Ectodermal cell (in vitro differentiated cells): Measurements from ENCODE around the gene SLC26A8.

ENCODE experiments used
- H3K27ac ChIP-seq: 2 replicates; pipeline ENCODE4 v1.7.0; 2013; ENCODE audit warnings: mild to moderate bottlenecking, low read depth, low read length; ENCODE audit not compliant: insufficient read depth, poor library complexity, severe bottlenecking
- H3K27me3 ChIP-seq: 2 replicates; pipeline ENCODE4 v1.7.0; 2013; ENCODE audit warnings: mild to moderate bottlenecking, low read length; ENCODE audit not compliant: insufficient read depth, control insufficient read depth, poor library complexity, severe bottlenecking
- H3K36me3 ChIP-seq: one replicate; pipeline ENCODE4 v1.7.0; 2013; ENCODE audit warnings: low read length; ENCODE audit not compliant: control insufficient read depth, insufficient read depth
- H3K4me1 ChIP-seq: one replicate; pipeline ENCODE4 v1.7.0; 2013; ENCODE audit warnings: low read length; ENCODE audit not compliant: control insufficient read depth, insufficient read depth
- H3K4me3 ChIP-seq: 2 replicates; pipeline ENCODE4 v1.7.0; 2013; ENCODE audit warnings: low read depth, low read length, control low read depth; ENCODE audit not compliant: insufficient read depth
- H3K9me3 ChIP-seq: 2 replicates; pipeline ENCODE4 v1.7.0; 2013; ENCODE audit warnings: mild to moderate bottlenecking, low read length, moderate library complexity; ENCODE audit not compliant: control insufficient read depth
- WGBS, 2 experiments: methylation state at CpG; one replicate each; pipeline ENCODE4 v1.1.7; 2013; ENCODE audit warnings: missing lambda C conversion rate in 2 of 2; 5-methylcytosine and 5-hydroxymethylcytosine counted together

Gene SLC26A8

GRCh38 chr6:36067374-36068011 is 43.1 kb upstream of the SLC26A8 start:
- H3K9me3 ChIP-seq, result no peaks in the 10 kb centered on the region
- H3K27me3 ChIP-seq, result no peaks in the 10 kb centered on the region
- H3K4me1 ChIP-seq, result no peaks in the 10 kb centered on the region
- no peak overlapping the region for H3K27ac ChIP-seq
- WGBS, 2 experiments, result 82 to 93% methylated on average over 1 to 3 of the region's 3 CpGs
- no peaks in the 10 kb centered on the region for H3K36me3 ChIP-seq
- no peak overlapping the region for H3K4me3 ChIP-seq

DNA sequence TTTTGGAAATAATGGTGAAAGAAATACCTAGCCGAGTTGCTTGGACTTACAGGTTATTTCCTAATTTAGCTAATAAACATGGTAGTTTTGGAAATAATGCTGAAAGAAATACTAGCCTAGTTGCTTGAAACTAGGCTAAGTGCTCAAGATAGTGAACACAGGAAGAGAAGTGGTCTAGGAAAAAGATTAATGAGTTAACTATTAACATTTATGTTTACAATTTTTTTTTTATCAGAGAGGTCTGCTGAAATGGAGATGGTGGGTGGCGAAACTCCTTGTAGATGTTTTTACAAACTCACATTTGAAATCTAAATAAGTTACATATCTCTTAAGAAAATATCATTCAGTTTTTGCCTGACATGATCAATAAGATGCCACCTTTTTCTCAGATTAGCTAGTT is 42.4 kb upstream of the SLC26A8 start:
- Histone ChIP-seq H3K27me3 (no peaks in the 10 kb centered on the region), H3K4me3 (no peak overlapping the region), H3K9me3 (no peaks in the 10 kb centered on the region), H3K4me1 (no peaks in the 10 kb centered on the region), H3K36me3 (no peaks in the 10 kb centered on the region), H3K27ac (no peak overlapping the region)
- 93 to 96% methylated on average over 1 to 2 of the region's 2 CpGs for WGBS, 2 experiments

- Histone ChIP-seq H3K4me3 (no peak overlapping the region), H3K4me1 (no peaks in the 10 kb centered on the region), H3K9me3 (no peaks in the 10 kb centered on the region), H3K36me3 (no peaks in the 10 kb centered on the region), H3K27me3 (no peaks in the 10 kb centered on the region), H3K27ac (no peak overlapping the region)
Observed at GRCh38 chr6:36065916-36066315, 41.5 kb upstream of the SLC26A8 start.

DNA sequence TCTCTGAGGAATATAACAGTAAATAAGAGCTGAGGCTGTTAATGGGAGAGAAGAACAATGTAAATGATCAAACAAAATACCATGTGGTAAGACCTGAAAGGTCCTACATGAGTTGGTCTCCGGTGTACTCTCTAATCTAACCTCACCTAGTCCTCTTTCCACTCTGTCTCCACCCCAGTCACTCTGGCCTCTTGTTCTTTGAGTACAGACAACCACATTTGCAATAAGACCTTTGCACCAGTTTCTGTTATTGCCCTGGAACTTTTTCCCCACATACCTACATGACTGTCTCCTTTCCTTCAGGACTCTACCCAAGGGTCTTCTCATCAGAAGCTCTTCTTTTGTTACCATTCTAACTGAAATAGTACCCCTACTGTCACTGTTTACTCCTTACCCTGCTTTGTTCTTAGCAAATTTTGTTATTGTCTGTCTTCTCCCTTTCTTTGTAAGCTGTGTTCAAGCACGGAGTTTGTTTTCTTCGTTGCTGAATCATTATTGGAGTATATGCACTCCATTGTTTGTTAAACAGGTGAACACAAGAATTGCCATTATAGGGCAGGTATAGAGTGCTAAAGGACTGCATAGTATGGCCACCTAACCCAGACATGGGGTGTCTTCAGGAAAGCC is 40.4 kb upstream of the SLC26A8 start:
- Histone ChIP-seq H3K36me3 (no peaks in the 10 kb centered on the region), H3K9me3 (no peaks in the 10 kb centered on the region), H3K27me3 (no peaks in the 10 kb centered on the region), H3K27ac (no peak overlapping the region), H3K4me1 (no peaks in the 10 kb centered on the region), H3K4me3 (no peak overlapping the region)
- WGBS, 2 experiments, result 87 to 93% methylated on average over 3 of the region's 3 CpGs

DNA sequence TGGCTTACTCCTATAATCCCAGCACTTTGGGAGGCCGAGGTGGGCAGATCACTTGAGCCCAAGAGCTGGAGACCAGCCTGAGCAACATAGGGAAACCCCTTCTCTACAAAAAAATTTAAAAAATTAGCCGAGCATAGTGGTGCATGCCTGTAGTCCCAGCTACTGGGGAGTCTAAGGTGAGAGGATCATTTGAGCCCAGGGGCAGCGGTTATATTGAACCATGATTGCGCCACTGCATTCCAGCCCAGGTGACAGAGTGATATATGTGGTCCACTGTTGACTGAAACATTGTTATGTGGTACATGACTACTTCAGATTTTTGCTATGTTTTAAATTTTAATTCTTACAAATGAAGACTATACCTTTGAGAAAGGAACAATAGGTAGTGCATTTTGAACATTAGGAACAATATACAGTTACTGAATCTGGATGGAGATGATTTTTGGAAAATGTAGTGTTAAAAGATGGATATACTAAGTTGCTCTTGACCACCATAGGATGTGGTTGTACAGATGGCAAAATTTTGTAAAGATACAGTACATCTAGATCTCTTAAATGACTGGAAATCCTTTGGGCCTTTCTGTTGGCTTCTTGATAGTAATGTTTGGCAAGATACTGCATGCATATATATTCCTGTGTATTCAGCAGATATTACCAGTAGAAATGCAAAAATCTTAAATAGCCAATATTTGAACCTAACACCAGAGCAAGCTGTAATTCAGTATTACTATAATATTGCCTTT is 39.0 kb upstream of the SLC26A8 start:
- 84 to 96% methylated on average over 4 of the region's 4 CpGs for WGBS, 2 experiments

GRCh38 chr6:36062247-36062646 is 37.8 kb upstream of the SLC26A8 start:
- WGBS, 2 experiments, result 71 to 91% methylated on average over 1 of the region's 2 CpGs
- H3K36me3 ChIP-seq, result no peaks in the 10 kb centered on the region
- no peaks in the 10 kb centered on the region for H3K27me3 ChIP-seq
- H3K4me1 ChIP-seq, result no peaks in the 10 kb centered on the region
- no peak overlapping the region for H3K4me3 ChIP-seq
- H3K27ac ChIP-seq, result no peak overlapping the region
- no peaks in the 10 kb centered on the region for H3K9me3 ChIP-seq

More for the DNA sequence above, 39.0 kb upstream of the SLC26A8 start:
- Histone ChIP-seq H3K4me3 (no peak overlapping the region), H3K9me3 (no peaks in the 10 kb centered on the region), H3K27ac (no peak overlapping the region), H3K27me3 (no peaks in the 10 kb centered on the region), H3K4me1 (no peaks in the 10 kb centered on the region), H3K36me3 (no peaks in the 10 kb centered on the region)

DNA sequence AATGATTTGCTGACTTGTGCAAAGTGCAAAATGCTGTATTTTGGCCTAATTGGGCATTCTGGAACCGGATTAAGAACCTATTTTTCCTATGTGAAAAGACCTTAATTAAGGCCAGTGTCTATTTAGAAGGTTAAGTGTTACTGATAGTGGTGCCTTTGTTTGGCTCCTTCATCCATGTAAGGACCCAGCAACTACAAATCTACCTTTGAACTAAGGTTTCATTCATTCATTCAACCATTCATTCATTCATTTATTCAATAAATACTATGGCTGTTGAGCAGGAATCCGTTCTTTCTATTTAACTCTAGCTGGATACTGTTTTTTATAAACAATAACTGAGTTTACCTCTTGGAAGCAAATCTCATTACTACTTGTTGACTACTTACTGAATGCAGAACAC is 36.8 kb upstream of the SLC26A8 start:
- H3K4me1 ChIP-seq, result no peaks in the 10 kb centered on the region
- H3K27ac ChIP-seq, result no peak overlapping the region
- H3K9me3 ChIP-seq, result no peaks in the 10 kb centered on the region
- H3K36me3 ChIP-seq, result no peaks in the 10 kb centered on the region
- WGBS, 2 experiments, result 46 to 50% methylated on average over 2 of the region's 2 CpGs
- no peak overlapping the region for H3K4me3 ChIP-seq
- no peaks in the 10 kb centered on the region for H3K27me3 ChIP-seq

GRCh38 chr6:36056178-36056577 is 31.7 kb upstream of the SLC26A8 start:
- H3K27me3 ChIP-seq, result no peaks in the 10 kb centered on the region
- H3K4me3 ChIP-seq, result no peak overlapping the region
- no peaks in the 10 kb centered on the region for H3K9me3 ChIP-seq
- WGBS, 2 experiments, result 100% methylated on average over 1 of the region's 1 CpG
- no peaks in the 10 kb centered on the region for H3K36me3 ChIP-seq
- no peaks in the 10 kb centered on the region for H3K4me1 ChIP-seq
- H3K27ac ChIP-seq, result no peak overlapping the region

DNA sequence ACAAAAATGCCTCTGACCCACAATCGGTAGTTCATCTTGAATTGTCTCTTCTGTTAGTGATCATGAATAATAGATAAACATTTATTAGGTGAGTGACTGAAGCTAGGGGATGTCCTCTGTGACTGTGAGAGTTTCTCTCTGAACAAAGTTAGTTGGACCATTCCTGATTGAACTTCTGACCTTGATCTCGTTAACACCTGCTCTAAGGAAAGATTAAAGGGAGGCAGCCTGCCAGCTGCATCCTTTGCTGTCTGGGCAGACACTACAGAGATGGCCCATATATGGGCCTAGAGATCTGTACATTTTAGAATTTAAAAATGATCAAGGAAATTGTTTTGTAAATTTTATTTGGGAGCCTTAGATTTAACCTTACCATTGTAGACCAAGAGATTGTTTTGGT is 30.5 kb upstream of the SLC26A8 start:
- Histone ChIP-seq H3K4me1 (no peaks in the 10 kb centered on the region), H3K9me3 (no peaks in the 10 kb centered on the region), H3K4me3 (no peak overlapping the region), H3K36me3 (no peaks in the 10 kb centered on the region), H3K27ac (no peak overlapping the region), H3K27me3 (no peaks in the 10 kb centered on the region)
- WGBS, 2 experiments, result 61 to 64% methylated on average over 2 of the region's 2 CpGs

DNA sequence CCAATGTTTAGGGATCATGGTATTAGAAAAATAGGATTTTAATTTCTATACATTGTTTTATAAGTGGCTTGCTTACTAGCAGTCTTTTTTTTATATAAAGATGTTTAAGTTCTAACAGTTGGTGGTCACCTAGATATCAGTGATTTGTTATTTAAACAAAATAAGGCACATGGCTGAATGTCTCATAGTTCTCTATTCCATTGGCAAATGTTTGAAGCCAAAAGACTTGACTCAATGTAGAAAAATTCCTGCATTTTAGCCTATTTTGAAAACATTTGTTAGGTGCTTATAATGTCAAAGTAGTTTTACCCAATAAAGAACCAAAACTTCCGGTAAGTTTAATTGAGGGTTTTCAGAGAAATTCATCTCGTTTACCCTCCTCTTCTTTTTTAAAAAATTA is 30.0 kb upstream of the SLC26A8 start:
- H3K4me3 ChIP-seq, result no peak overlapping the region
- H3K36me3 ChIP-seq, result no peaks in the 10 kb centered on the region
- H3K27ac ChIP-seq, result no peak overlapping the region
- H3K4me1 ChIP-seq, result no peaks in the 10 kb centered on the region
- H3K9me3 ChIP-seq, result no peaks in the 10 kb centered on the region
- no peaks in the 10 kb centered on the region for H3K27me3 ChIP-seq
- 98 to 100% methylated on average over 2 of the region's 2 CpGs for WGBS, 2 experiments
